Prostate gland (tissue), 2 donors: ENCODE measurements around the gene GCM1. TPM values are rescaled to one million over a fixed set of nuclear protein-coding genes. Genes with fewer than 3 reads are reported as not detected.

Experiments used
- DNase-seq: peaks from one replicate; pipeline ENCODE4 v3.0.0-alpha.2; 2019; ENCODE audit warnings: low spot score
- H3K27ac ChIP-seq, 2 donors: fragments of 200-600 bp; sonication (generic); 2 replicates each; pipeline ENCODE4 v1.5.1; 2017 to 2019
- H3K27me3 ChIP-seq: fragments of 200-600 bp; sonication (generic); replicated peaks from 2 replicates; pipeline ENCODE4 v1.5.1; 2019; ENCODE audit not compliant: insufficient read depth
- H3K36me3 ChIP-seq, 2 donors: fragments of 200-600 bp; sonication (generic); 1 replicate in 1 of 2; 2 replicates in 1 of 2; pipeline versions ENCODE4 v1.5.1 to v1.8.1; 2017 to 2019
- H3K4me1 ChIP-seq: fragments of 200-600 bp; sonication (generic); replicated peaks from 2 replicates; pipeline ENCODE4 v1.5.1; 2019
- H3K4me3 ChIP-seq, 2 donors: fragments of 200-600 bp; sonication (generic); 2 replicates each; pipeline ENCODE4 v1.5.1; 2017 to 2019
- H3K9me3 ChIP-seq: fragments of 200-600 bp; sonication (generic); 2 replicates; pipeline ENCODE4 v1.5.1; 2017
- POLR2A ChIP-seq: fragments of 450-650 bp; IDR thresholded peaks from one replicate; pipeline ENCODE4 v1.6.1; 2016; ENCODE audit warnings: antibody characterized with exemption, mild to moderate bottlenecking
- POLR2AphosphoS5 ChIP-seq: sonication (generic); formaldehyde crosslinking; IDR thresholded peaks from one replicate; pipeline ENCODE4 v1.6.1; 2017; ENCODE audit warnings: antibody characterized with exemption
- WGBS: methylation state at CpG from one replicate; pipeline ENCODE4 v1.1.5; 2018; 5-methylcytosine and 5-hydroxymethylcytosine counted together
- intact Hi-C: fragments of 100-400 bp; cut with DNase I; formaldehyde crosslinking; loops from one replicate; pipeline ENCODE4 v1.14.2; 2022
- total RNA-seq, 2 donors: library from RNA; depleted of rRNA; stranded (reverse); fragments of >200 nt; gene quantifications; one replicate each; pipeline ENCODE4 v1.1.0, GENCODE V29; 2016
- TF ChIP-seq, protein P1 (sequence below), 4 experiments: fragments of 200-600 bp in 2 of 4; fragments of 450-650 bp in 2 of 4; sonication (generic) in 2 of 4; IDR thresholded peaks; 1 replicate in 3 of 4; 2 replicates in 1 of 4; pipeline ENCODE4 v1.5.1; 2016 to 2019; ENCODE audit warnings: antibody characterized with exemption in 4 of 4, mild to moderate bottlenecking in 2 of 4, moderate library complexity in 2 of 4

GCM1 gene
- total RNA-seq, 2 donors from 2014 or later: 0.09 to 0.34 TPM

DNA sequence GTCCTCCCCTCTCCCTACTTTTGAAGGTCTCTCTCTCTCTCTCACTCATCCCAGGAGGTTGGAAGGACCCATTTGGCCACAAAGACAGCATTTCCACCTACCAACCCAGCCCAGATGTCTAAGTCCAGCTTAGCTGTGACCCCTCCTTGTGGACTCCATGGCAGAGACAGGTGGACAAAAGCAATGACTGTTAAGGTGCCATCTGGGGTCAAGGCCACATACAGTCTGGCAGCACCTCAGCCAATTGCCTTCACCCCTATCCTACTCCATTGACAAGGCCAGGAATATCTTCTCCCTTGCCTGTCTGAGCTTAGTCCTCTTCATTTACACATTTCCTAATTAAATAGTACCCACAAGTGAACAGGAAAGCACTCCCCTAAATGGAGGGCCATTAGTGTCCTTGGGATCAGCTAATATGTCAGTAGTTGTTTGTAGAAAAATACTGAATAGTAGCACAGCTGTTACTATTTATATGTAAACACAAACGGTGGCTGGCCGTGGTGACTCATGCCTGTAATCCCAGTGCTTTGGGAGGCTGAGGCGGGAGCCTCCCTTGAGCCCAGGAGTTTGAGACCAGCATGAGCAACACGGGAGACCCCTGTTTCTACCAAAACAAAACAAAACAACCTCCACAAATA lies 28.8 kb downstream of the GCM1 start:
- Histone ChIP-seq H3K9me3 (no peaks in the 10 kb centered on the region), H3K36me3 (no peaks in the 10 kb centered on the region), H3K27me3 (no peaks in the 10 kb centered on the region), H3K4me1 (no peaks in the 10 kb centered on the region), H3K27ac (no peak overlapping the region), H3K4me3 (no peak overlapping the region)
- WGBS: 64% methylated on average over 4 of the region's 4 CpGs
- no peak for DNase-seq
- intact Hi-C loops: no loop called here
- TF ChIP-seq, protein P1, sequence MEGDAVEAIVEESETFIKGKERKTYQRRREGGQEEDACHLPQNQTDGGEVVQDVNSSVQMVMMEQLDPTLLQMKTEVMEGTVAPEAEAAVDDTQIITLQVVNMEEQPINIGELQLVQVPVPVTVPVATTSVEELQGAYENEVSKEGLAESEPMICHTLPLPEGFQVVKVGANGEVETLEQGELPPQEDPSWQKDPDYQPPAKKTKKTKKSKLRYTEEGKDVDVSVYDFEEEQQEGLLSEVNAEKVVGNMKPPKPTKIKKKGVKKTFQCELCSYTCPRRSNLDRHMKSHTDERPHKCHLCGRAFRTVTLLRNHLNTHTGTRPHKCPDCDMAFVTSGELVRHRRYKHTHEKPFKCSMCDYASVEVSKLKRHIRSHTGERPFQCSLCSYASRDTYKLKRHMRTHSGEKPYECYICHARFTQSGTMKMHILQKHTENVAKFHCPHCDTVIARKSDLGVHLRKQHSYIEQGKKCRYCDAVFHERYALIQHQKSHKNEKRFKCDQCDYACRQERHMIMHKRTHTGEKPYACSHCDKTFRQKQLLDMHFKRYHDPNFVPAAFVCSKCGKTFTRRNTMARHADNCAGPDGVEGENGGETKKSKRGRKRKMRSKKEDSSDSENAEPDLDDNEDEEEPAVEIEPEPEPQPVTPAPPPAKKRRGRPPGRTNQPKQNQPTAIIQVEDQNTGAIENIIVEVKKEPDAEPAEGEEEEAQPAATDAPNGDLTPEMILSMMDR (IDR thresholded peaks at IDR 0.05): no peak
- TF ChIP-seq POLR2A: no peak
- no peak for TF ChIP-seq POLR2AphosphoS5

DNA sequence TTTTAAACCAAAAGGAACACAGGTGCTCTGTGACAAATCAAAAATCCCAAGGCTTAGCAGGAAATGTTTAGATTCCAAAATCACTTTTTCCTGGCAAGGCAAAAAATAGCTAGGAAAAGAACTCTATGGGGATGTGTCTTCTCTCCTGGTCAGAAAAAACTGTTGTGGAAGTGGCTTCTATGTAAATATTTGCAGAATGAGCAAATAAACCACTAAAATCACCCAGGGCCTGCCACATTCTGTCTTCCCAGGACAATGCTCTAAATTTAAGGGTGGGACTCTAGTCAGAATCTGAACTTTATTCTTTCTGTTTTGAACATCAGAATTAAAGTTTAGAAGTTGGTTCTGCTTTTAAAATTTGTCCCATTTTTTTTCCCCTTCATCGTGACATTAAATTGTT lies 29.3 kb downstream of the GCM1 start:
- no peak overlapping the region for H3K4me3 ChIP-seq
- H3K27ac ChIP-seq: no peak overlapping the region
- no peak for TF ChIP-seq POLR2A
- TF ChIP-seq POLR2AphosphoS5: no peak
- TF ChIP-seq, protein P1 (IDR thresholded peaks at IDR 0.05): no peak
- H3K36me3 ChIP-seq: no peaks in the 10 kb centered on the region
- no peak for DNase-seq
- no peaks in the 10 kb centered on the region for H3K9me3 ChIP-seq
- intact Hi-C loops: no loop called here
- H3K27me3 ChIP-seq: no peaks in the 10 kb centered on the region
- H3K4me1 ChIP-seq: no peaks in the 10 kb centered on the region
- 62% methylated on average over 1 of the region's 1 CpG for WGBS

DNA sequence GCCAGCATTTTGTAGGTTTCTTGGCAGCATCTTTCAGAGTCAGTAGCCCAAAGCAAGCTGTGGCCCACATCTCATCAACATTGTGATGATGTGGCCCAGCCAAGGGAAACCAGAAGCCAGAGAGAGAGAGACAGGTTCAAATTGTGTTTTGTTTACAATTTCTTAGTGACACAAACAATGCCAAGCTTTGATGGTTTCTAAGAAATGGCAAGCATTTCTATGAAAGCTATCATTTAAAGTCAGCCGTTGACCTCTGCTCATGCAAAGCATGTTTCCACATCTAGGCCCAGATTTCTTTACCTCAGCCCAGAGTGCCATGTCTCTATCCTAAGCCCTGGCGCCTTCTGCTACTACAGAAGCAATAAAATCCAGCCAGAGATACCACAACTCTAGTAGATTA lies 32.9 kb downstream of the GCM1 start:
- Histone ChIP-seq H3K27ac (no peak overlapping the region), H3K4me1 (no peaks in the 10 kb centered on the region), H3K4me3 (no peak overlapping the region), H3K27me3 (no peaks in the 10 kb centered on the region), H3K9me3 (no peaks in the 10 kb centered on the region), H3K36me3 (no peaks in the 10 kb centered on the region)
- no peak for DNase-seq
- WGBS: 86% methylated on average over 2 of the region's 2 CpGs
- intact Hi-C loops: no loop called here
- no peak for TF ChIP-seq POLR2A
- TF ChIP-seq, protein P1 (IDR thresholded peaks at IDR 0.05): no peak
- no peak for TF ChIP-seq POLR2AphosphoS5

DNA sequence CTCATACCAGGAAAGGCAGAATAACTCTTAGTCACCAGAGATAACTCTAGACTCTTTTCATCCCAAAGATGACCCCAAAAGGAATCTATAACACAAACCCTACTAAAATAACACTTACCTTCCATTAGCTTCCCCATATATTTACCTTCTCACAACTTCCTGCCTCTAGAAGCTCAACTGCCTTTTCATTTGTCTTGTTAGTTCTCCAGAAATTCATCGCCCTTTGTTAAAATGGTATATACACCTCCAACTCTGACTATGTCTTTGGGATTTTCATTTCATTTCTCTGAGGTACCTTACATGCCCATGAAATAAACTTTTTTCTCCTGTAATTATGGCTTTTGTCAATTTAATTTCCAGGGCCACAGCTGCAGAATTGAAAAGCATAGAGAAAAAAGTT lies 33.5 kb downstream of the GCM1 start:
- H3K9me3 ChIP-seq: no peaks in the 10 kb centered on the region
- H3K27ac ChIP-seq: no peak overlapping the region
- no peaks in the 10 kb centered on the region for H3K4me1 ChIP-seq
- TF ChIP-seq, protein P1 (IDR thresholded peaks at IDR 0.05): no peak
- TF ChIP-seq POLR2A (no peak), POLR2AphosphoS5 (no peak)
- H3K36me3 ChIP-seq: no peaks in the 10 kb centered on the region
- intact Hi-C loops: no loop called here
- DNase-seq: no peak
- 97% methylated on average over 1 of the region's 1 CpG for WGBS
- H3K27me3 ChIP-seq: no peaks in the 10 kb centered on the region
- H3K4me3 ChIP-seq: no peak overlapping the region

DNA sequence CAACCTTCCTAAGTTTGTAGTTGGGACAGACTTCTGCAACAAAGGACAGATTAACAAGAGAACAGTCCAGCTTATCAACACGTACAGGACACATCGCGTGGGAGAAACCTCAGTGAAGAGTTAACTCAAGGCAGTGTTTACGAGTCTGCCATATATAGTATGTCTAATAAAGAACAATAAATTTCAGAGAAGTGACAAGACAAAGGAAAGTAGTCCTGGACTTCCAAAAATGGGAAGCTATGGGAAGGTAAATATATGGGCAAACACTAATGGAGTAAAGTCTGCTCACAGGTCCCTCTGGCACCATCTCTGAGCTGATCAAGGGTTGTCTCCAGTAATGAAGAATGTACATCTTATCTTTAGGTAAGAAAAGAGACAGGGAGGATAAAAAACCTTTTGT lies 34.9 kb downstream of the GCM1 start:
- no peaks in the 10 kb centered on the region for H3K9me3 ChIP-seq
- no peak overlapping the region for H3K4me3 ChIP-seq
- H3K27ac ChIP-seq: peak overlapping the region; percentile 21 to 57
- no peaks in the 10 kb centered on the region for H3K4me1 ChIP-seq
- TF ChIP-seq POLR2AphosphoS5 (no peak), POLR2A (no peak)
- TF ChIP-seq, protein P1 (IDR thresholded peaks at IDR 0.05): no peak
- no peaks in the 10 kb centered on the region for H3K36me3 ChIP-seq
- intact Hi-C loops: no loop called here
- DNase-seq: no peak
- no peaks in the 10 kb centered on the region for H3K27me3 ChIP-seq
- 36% methylated on average over 4 of the region's 4 CpGs for WGBS
